Fibroblast of the aortic adventitia (primary cell): ENCODE measurements around the gene MEN1. TPM values are rescaled to one million over a fixed set of nuclear protein-coding genes. Genes with fewer than 3 reads are reported as not detected.
A peak's percentile ranks its signal among the peaks of the same experiment; 100 is the strongest.

ENCODE experiments used
- DNase-seq: peaks from one replicate; pipeline ENCODE4 v3.0.0-alpha.2; 2010; ENCODE audit warnings: low read depth
- H3K4me3 ChIP-seq: 2 replicates; pipeline ENCODE4 v1.5.1; 2011; ENCODE audit warnings: low read depth, mild to moderate bottlenecking, control low read depth, low read length, moderate library complexity
- total RNA-seq: library from RNA; depleted of rRNA; stranded (reverse); fragments of >200 nt; gene quantifications from 2 replicates; pipeline ENCODE4 v1.2.3, GENCODE V29; 2012; ENCODE audit warnings: low replicate concordance
- TF ChIP-seq, protein P1 (sequence below): IDR thresholded peaks from 2 replicates; pipeline ENCODE4 v1.5.1; 2011; ENCODE audit warnings: mild to moderate bottlenecking, low read length, control low read depth, inconsistent platforms; ENCODE audit not compliant: insufficient read depth

The MEN1 gene
- total RNA-seq, 1 donor: 15.9 TPM

DNA sequence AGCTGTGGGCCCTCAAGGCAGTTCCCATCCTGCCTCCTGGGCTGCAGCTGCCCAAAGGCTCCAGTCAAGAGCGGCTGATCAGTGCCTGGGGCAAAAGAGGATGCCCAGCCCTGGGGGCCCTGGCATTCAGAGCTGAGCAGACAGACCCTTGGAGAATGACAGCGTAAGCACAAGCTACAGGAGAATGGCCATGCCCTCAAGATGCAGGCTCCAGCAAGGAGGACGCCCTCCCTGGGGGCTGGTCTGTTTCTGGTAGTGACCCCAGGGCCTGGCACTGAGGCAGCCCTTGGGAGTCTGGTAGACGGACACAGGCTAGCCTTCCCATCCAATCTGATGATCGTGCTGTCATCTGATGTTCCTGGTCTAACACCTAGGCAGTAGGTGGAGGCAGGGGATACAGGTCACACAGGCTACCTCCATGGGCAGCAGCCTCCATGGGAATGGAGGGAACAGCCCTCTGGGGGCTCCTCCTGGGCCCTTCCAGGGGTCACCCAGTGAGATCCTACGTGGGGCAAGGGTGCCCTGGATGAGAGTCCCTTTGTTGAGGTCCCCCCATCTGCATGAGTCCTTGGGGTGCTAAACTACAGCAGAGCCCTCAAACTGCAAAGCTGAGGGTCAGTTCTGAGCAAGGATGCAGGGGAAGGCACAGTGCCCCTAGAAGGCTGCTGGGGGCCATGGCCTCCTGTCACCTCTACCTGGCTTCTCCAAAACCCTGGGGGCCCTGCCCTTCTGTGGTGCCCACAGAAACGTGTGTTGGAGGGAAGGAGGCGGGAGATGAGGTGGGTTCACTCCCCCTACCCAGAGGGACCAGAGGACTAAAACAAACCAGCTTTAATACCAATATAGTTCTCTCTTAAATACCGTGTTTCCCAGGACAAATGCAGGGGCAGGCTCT is 21.8 kb downstream of the MEN1 start:
- no peak for DNase-seq
- H3K4me3 ChIP-seq: no peak overlapping the region
- TF ChIP-seq, protein P1, sequence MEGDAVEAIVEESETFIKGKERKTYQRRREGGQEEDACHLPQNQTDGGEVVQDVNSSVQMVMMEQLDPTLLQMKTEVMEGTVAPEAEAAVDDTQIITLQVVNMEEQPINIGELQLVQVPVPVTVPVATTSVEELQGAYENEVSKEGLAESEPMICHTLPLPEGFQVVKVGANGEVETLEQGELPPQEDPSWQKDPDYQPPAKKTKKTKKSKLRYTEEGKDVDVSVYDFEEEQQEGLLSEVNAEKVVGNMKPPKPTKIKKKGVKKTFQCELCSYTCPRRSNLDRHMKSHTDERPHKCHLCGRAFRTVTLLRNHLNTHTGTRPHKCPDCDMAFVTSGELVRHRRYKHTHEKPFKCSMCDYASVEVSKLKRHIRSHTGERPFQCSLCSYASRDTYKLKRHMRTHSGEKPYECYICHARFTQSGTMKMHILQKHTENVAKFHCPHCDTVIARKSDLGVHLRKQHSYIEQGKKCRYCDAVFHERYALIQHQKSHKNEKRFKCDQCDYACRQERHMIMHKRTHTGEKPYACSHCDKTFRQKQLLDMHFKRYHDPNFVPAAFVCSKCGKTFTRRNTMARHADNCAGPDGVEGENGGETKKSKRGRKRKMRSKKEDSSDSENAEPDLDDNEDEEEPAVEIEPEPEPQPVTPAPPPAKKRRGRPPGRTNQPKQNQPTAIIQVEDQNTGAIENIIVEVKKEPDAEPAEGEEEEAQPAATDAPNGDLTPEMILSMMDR: no peak

DNA sequence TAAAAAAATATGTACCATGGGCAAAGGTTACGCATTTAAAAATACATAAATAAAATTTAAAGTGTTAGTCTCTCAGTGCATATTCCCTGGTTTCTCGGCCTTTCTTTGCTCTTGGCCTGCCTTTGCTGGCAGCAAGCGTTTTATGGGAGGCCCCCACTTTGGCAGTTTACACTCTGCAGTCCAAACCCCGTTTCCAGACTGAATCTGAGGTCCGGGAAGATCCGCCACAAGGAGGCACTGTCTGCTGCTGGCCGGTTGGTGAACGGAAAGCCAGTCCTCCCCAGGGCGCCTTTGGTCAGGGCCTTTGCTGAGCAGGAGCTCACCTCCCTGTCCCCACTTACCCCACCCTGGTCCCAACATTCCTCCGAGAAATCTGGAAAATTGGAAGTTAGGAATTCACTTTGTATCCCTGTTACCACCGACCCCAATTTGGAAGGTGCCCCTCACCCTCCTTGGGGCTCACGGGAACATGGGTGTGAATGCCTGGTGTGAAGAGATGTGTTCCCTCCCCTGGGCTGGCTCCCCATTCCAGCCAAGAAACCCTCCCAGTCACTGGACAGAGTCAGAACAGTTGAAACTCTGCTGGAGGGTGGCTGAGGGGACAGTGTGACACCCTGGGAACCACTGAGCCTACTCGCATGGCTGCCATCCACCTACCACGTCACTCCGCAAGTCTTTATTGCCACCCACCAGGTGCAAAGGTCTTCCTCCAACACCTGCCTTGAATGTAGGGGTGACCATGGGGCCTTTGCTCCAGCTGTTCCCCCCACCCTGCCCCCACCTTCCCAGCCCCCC is 22.6 kb downstream of the MEN1 start:
- peak; percentile 53 for DNase-seq
- H3K4me3 ChIP-seq: no peak overlapping the region
- TF ChIP-seq, protein P1: peak; percentile 88

DNA sequence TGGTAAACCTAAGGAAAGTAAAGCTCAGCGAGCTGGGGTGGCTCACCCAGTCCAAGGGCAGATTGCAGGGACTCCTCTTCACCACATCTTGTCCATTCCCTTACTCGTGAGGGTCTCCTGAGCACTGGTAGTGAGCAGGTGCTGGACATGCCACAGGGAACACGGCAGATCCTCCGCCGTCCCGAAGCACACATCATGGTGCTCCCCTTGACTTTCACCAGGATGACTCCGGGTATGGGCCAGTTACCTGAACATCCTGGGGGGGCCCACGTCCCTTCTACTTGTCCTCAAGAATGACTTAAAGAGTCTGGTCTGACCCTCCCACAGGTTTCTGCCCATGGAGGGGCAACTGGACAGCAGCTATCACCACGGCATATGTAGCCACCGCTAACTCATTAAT is 24.0 kb downstream of the MEN1 start:
- TF ChIP-seq, protein P1: no peak
- no peak overlapping the region for H3K4me3 ChIP-seq
- no peak for DNase-seq

- no peak for DNase-seq
- no peak overlapping the region for H3K4me3 ChIP-seq
- TF ChIP-seq, protein P1: no peak
These were observed 25.4 kb downstream of the MEN1 start for GRCh38 chr11:64784813-64785581.

DNA sequence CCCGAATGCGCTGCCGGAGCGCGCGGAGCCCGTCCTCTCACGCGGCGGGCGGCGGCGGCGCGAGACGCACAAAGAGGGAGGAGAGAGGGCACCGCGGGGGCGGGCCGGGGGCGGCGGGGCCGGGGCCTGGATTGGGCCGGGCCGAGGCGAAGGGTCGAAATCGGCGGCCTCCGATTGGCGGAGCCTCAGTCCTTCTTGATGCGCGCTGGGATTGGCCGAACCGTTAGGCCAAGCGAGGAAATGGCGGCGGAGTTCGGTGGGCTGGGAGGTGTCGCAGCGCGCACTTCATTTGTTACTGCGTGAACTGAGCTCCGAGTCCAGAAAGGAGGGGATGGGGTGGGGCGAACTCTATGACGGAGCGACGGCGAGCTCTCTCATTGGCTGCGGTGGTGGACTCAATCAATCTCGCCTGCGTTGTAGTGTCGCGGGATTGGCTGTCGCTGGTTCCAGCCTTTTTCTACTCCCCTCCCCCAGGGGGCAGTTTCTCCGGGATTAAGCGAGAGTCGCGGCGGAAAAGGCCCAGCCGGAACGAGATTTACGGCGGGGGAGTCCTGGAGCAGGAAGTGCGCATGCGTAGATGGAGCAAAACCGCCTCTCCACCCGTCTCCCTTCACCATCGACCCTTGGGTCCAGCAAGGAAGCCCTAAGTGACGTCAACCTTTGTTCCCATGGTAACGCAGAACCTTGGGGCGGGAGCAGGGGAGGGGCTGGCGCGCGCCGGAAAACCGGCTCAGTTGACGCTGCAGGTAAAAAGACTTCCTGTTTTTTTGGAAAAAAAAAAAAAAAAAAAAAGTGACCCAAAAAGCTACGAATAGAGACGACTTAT is 31.7 kb downstream of the MEN1 start, which contains the start of gene SF1:
SF1 (minus strand) TSS at position 70 of the 826 bp plus-strand sequence. CDS start 150 bp downstream, outside the sequence.
- TF ChIP-seq, protein P1: no peak
- peak within 1 kb of the TSS; percentile 97 for H3K4me3 ChIP-seq
- peak; percentile 100 for DNase-seq

- peak overlapping the region; percentile 97 for H3K4me3 ChIP-seq
- DNase-seq: no peak
- TF ChIP-seq, protein P1: no peak
These were observed 32.2 kb downstream of the MEN1 start for GRCh38 chr11:64778223-64778472.
